HepG2 (cell line): Measurements from ENCODE around the gene SMOC1. TPM values are rescaled to one million over a fixed set of nuclear protein-coding genes. Genes with fewer than 3 reads are reported as not detected.
A peak's percentile ranks its signal among the peaks of the same experiment; 100 is the strongest.

Source experiments
- ATF1 ChIP-seq: IDR thresholded peaks from 2 replicates; pipeline ENCODE4 v1.6.1; 2016; ENCODE audit warnings: mild to moderate bottlenecking, control low read depth
- BRCA1 ChIP-seq: sonication (generic); formaldehyde crosslinking; IDR thresholded peaks from 2 replicates; pipeline ENCODE4 v1.4.0; 2020; ENCODE audit warnings: missing genetic modification reagents
- HINFP ChIP-seq: sonication (generic); formaldehyde crosslinking; IDR thresholded peaks from 2 replicates; pipeline ENCODE4 v1.4.0; 2020; ENCODE audit warnings: low read depth, mild to moderate bottlenecking, missing genetic modification reagents
- ISL2 ChIP-seq: sonication (generic); formaldehyde crosslinking; IDR thresholded peaks from 2 replicates; pipeline ENCODE4 v1.5.0; 2020; ENCODE audit warnings: missing genetic modification reagents
- ISX ChIP-seq: sonication (generic); formaldehyde crosslinking; conservative IDR thresholded peaks from 2 replicates; pipeline ENCODE4 v1.5.0; 2020; ENCODE audit warnings: missing genetic modification reagents
- KDM3A ChIP-seq: IDR thresholded peaks from 2 replicates; pipeline ENCODE4 v1.6.1; 2018; ENCODE audit warnings: low read depth, missing compliant biosample characterization
- KDM5B ChIP-seq: sonication (generic); formaldehyde crosslinking; IDR thresholded peaks from 2 replicates; pipeline ENCODE4 v1.4.0; 2020; ENCODE audit warnings: missing genetic modification reagents, mild to moderate bottlenecking, borderline replicate concordance
- MTERF4 ChIP-seq: sonication (generic); formaldehyde crosslinking; IDR thresholded peaks from 2 replicates; pipeline ENCODE4 v1.8.0; 2023; ENCODE audit warnings: mild to moderate bottlenecking, missing genetic modification reagents
- XBP1 ChIP-seq: sonication (generic); formaldehyde crosslinking; IDR thresholded peaks from 2 replicates; pipeline ENCODE4 v1.5.0; 2020; ENCODE audit warnings: missing genetic modification reagents
- XRCC5 ChIP-seq: fragments of 200-400 bp; formaldehyde crosslinking; optimal IDR thresholded peaks from 2 replicates; pipeline ENCODE3; 2017; ENCODE audit warnings: mild to moderate bottlenecking, low read length
- ZC3H13 ChIP-seq: sonication (generic); formaldehyde crosslinking; IDR thresholded peaks from 2 replicates; pipeline ENCODE4 v1.8.1; 2023; ENCODE audit warnings: mild to moderate bottlenecking, missing genetic modification reagents, moderate library complexity
- ZFP36 ChIP-seq: fragments of 150-350 bp; IDR thresholded peaks from 2 replicates; pipeline ENCODE4 v1.6.1; 2018; ENCODE audit warnings: borderline replicate concordance, low read length, low read depth; ENCODE audit not compliant: partially characterized antibody
- ZFP82 ChIP-seq: sonication (generic); formaldehyde crosslinking; IDR thresholded peaks from 2 replicates; pipeline ENCODE4 v1.5.1; 2020; ENCODE audit warnings: mild to moderate bottlenecking, missing genetic modification reagents, borderline replicate concordance
- ZFYVE20 ChIP-seq: sonication (generic); formaldehyde crosslinking; IDR thresholded peaks from 2 replicates; pipeline ENCODE4 v1.8.0; 2023; ENCODE audit warnings: low read depth, mild to moderate bottlenecking, moderate library complexity, missing genetic modification reagents, borderline replicate concordance
- ZNF256 ChIP-seq: sonication (generic); formaldehyde crosslinking; conservative IDR thresholded peaks from 2 replicates; pipeline ENCODE4 v1.4.0; 2020; ENCODE audit warnings: missing genetic modification reagents
- ZNF292 ChIP-seq: sonication (generic); formaldehyde crosslinking; IDR thresholded peaks from 2 replicates; pipeline ENCODE4 v1.8.1; 2022; ENCODE audit warnings: mild to moderate bottlenecking, low read depth, missing genetic modification reagents, borderline replicate concordance
- ZNF772 ChIP-seq: sonication (generic); formaldehyde crosslinking; IDR thresholded peaks from 2 replicates; pipeline ENCODE4 v1.5.0; 2020; ENCODE audit warnings: mild to moderate bottlenecking, missing genetic modification reagents
- ZNF788 ChIP-seq: sonication (generic); formaldehyde crosslinking; IDR thresholded peaks from 2 replicates; pipeline ENCODE4 v1.5.0; 2020; ENCODE audit warnings: mild to moderate bottlenecking, missing genetic modification reagents, borderline replicate concordance
- polyA plus RNA-seq, 8 experiments: library from polyadenylated mRNA; depleted of rRNA in 3 of 8; stranded (reverse) in 7 of 8; unstranded in 1 of 8; fragments of >200 nt; fragmentation: Illumina TruSeq in 4 of 8; extraction: Trizol in 4 of 8; gene quantifications; 2 replicates each; pipeline versions ENCODE4 v1.2.1 to v1.2.3, GENCODE V29; 2011 to 2016; ENCODE audit warnings: low read depth in 4 of 8, missing spikeins in 1 of 8, mixed read lengths in 1 of 8; ENCODE audit not compliant: insufficient read depth in 1 of 8
- total RNA-seq, 5 experiments: library from RNA; depleted of rRNA; stranded (reverse); fragments of >200 nt; fragmentation: Illumina TruSeq; extraction: Trizol; gene quantifications; 2 replicates each; pipeline ENCODE4 v1.2.3, GENCODE V29; 2016; ENCODE audit warnings: low read depth in 1 of 5
- TF ChIP-seq, protein P1 (sequence below), 2 experiments: sonication (generic) in 1 of 2; formaldehyde crosslinking in 1 of 2; IDR thresholded peaks; 2 replicates each; pipeline versions ENCODE4 v1.4.0 to v1.6.1; 2016 to 2020; ENCODE audit warnings: borderline replicate concordance in 1 of 2, low read depth in 1 of 2, mild to moderate bottlenecking in 1 of 2, missing genetic modification reagents in 1 of 2
- TF ChIP-seq, protein P2 (sequence below): sonication (generic); formaldehyde crosslinking; IDR thresholded peaks from 2 replicates; pipeline ENCODE4 v1.8.0; 2022; ENCODE audit warnings: mild to moderate bottlenecking, missing genetic modification reagents, moderate library complexity
- TF ChIP-seq, protein P3 (sequence below): sonication (generic); formaldehyde crosslinking; IDR thresholded peaks from 2 replicates; pipeline ENCODE4 v1.8.0; 2022; ENCODE audit warnings: mild to moderate bottlenecking, missing genetic modification reagents; ENCODE audit not compliant: insufficient replicate concordance

Gene SMOC1
- total and polyA plus RNA-seq, 2 of the 13 experiments (the other 11 are each of a cell fraction or from before 2014, with no cell fraction given) = 17.8 to 35.6 TPM

GRCh38 chr14:69845787-69846186, 33.4 kb upstream of the SMOC1 start (continued):
- TF ChIP-seq ATF1 (no peak), ZFP82 (CRISPR knock-in tag) (no peak), ZFP36 (no peak), HINFP (CRISPR knock-in tag) (no peak), MTERF4 (CRISPR knock-in tag) (no peak), BRCA1 (0 out of 2 replicates have a peak, but pooled peaks have one; percentile 38), ZFYVE20 (CRISPR knock-in tag) (no peak), ISL2 (CRISPR knock-in tag) (no peak), XBP1 (CRISPR knock-in tag) (no peak), ZC3H13 (CRISPR knock-in tag) (no peak), KDM5B (CRISPR knock-in tag) (no peak; the same call in 1 of the 2 replicates), ZNF772 (CRISPR knock-in tag) (0 out of 2 replicates have a peak, but pooled peaks have one; percentile 50), XRCC5 (no peak), KDM3A (CRISPR knock-in tag) (peak; percentile 45; the same call in 1 of the 2 replicates), ZNF292 (peak; percentile 83; the same call in 1 of the 2 replicates), ZNF788 (CRISPR knock-in tag) (no peak), ZNF256 (CRISPR knock-in tag) (no peak), ISX (CRISPR knock-in tag) (no peak)
- TF ChIP-seq, protein P1, sequence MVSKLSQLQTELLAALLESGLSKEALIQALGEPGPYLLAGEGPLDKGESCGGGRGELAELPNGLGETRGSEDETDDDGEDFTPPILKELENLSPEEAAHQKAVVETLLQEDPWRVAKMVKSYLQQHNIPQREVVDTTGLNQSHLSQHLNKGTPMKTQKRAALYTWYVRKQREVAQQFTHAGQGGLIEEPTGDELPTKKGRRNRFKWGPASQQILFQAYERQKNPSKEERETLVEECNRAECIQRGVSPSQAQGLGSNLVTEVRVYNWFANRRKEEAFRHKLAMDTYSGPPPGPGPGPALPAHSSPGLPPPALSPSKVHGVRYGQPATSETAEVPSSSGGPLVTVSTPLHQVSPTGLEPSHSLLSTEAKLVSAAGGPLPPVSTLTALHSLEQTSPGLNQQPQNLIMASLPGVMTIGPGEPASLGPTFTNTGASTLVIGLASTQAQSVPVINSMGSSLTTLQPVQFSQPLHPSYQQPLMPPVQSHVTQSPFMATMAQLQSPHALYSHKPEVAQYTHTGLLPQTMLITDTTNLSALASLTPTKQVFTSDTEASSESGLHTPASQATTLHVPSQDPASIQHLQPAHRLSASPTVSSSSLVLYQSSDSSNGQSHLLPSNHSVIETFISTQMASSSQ (IDR thresholded peaks at IDR 0.05; ENCODE audit: low read depth) = no peak
- TF ChIP-seq, protein P1 (CRISPR knock-in tag; IDR thresholded peaks at IDR 0.05; ENCODE audit: borderline replicate concordance) = no peak
- TF ChIP-seq, protein P2, sequence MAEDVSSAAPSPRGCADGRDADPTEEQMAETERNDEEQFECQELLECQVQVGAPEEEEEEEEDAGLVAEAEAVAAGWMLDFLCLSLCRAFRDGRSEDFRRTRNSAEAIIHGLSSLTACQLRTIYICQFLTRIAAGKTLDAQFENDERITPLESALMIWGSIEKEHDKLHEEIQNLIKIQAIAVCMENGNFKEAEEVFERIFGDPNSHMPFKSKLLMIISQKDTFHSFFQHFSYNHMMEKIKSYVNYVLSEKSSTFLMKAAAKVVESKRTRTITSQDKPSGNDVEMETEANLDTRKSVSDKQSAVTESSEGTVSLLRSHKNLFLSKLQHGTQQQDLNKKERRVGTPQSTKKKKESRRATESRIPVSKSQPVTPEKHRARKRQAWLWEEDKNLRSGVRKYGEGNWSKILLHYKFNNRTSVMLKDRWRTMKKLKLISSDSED (CRISPR knock-in tag) = no peak
- TF ChIP-seq, protein P3, sequence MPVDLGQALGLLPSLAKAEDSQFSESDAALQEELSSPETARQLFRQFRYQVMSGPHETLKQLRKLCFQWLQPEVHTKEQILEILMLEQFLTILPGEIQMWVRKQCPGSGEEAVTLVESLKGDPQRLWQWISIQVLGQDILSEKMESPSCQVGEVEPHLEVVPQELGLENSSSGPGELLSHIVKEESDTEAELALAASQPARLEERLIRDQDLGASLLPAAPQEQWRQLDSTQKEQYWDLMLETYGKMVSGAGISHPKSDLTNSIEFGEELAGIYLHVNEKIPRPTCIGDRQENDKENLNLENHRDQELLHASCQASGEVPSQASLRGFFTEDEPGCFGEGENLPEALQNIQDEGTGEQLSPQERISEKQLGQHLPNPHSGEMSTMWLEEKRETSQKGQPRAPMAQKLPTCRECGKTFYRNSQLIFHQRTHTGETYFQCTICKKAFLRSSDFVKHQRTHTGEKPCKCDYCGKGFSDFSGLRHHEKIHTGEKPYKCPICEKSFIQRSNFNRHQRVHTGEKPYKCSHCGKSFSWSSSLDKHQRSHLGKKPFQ = no peak
